HG03460 (cell line): ENCODE measurements around the gene AP2A1.
"Not testable (repeated sequence)": the region's sequence is repeated elsewhere in the genome, so short reads cannot be mapped to it uniquely, and the experiment has no call there.

Experiments
- ATAC-seq: cut with Tn5 transposase; IDR thresholded peaks from one replicate; pipeline ENCODE4 v1.9.1; 2021; ENCODE audit not compliant: unreplicated experiment

Gene AP2A1

DNA sequence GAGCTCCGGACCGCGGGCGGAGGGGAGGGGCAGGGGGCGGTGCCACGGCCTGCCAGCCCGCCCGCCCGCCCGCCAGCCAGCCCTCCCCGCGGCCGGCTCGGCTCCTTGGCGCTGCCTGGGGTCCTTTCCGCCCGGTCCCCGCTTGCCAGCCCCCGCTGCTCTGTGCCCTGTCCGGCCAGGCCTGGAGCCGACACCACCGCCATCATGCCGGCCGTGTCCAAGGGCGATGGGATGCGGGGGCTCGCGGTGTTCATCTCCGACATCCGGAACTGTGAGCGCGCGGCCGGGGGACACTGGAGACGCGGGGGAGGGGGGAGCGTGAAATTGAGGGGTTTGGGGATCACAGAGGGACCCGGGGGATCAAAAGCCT, at the start of gene AP2A1:
Gene AP2A1 (plus strand): TSS at position 72 of the 370 bp plus-strand sequence. CDS start 133 bp downstream, at position 205.
- peak; percentile 12 for ATAC-seq

DNA sequence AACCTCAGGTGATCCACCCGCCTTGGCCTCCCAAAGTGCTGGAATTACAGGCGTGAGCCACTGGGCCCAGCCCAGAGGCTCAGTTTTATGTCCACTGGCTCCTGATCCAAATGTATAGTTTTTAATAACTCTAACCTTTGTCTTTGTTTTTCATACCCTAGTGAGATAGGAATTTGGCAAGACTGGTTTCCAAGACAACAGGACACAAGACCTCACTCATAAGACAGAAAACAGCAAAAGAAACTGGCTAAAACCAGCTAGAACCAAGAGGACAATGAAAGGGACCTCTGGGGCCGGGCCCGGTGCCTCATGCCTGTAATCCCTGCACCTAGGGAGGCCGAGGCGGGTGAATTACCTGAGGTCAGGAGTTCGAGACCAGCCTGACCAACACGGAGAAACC, 48.3 kb upstream of the AP2A1 start:
- no peak for ATAC-seq

DNA sequence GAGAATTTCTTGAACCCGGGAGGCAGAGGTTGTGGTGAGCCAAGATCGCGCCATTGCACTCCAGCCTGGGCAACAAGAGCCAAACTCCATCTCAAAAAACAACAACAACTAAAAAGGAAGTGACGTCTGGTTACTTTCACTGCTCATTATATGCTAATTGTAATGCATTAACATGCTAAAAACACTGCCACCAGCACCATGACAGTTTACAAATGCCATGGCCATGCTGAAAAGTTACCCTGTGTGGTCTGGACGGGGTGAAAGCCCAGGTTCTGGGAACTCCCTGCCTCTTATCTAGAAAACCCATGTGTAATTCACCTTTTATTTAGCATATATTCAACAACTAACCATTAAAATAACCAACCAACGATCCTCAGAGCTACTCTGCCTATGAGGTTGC, 47.8 kb upstream of the AP2A1 start:
- no peak for ATAC-seq

DNA sequence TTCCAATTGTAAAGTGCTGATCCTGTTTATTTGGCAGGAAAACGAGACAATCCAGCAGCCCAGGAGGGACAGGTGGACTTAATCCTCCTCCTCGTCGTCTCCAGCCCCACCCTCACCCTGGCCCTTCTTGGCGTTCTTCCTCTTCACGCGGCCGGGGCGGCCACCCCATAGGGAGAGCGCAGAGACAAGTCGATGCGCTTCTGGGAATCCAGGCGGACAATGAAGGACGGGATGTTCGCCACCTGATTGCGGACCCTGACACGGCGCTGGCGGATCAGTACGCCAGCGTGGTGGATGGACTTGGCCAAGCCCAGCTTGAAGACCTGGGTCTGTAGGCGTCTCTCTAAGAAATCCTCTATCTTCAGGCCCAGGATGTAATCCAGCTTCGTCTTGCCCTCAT, 47.4 kb upstream of the AP2A1 start:
- ATAC-seq = not testable (repeated sequence)

DNA sequence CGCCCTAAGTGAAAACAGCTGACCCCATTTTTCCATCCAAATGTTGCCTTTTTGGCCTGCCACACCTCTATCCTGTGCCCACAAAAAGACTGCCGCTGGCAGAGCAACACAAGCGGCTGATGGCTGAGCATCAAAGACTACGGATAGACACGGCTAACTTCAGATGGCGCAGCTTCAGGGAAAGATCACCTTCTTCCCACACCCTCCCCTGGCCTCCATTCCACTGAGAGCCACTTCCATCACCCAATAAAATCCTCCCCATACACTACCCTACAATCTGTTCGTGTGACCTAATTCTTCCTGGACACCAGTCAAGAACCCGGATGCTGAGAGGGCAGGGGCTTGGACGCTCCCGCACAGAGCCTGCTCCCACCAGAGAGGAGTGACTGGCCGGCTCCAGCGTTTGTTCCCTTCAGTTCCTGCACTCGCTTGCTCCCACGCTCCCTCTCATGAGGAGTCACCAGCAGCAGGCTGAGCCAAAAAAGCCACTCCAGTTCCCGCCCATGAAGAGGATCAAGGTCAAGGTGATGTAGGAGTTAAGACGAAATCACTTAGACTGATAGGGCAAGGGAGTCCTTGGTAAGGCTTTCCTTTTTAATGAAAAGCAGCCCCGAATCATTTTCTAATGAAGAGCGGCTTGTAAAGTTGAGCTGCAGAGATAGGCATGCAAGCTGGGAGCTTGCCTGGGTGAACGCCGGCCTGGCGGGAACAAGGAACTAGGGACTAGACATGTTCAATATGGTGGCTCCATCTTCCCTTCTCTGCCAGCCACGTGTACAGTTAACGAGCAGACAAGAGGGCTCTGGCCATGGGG, 39.4 kb upstream of the AP2A1 start:
- no peak for ATAC-seq

DNA sequence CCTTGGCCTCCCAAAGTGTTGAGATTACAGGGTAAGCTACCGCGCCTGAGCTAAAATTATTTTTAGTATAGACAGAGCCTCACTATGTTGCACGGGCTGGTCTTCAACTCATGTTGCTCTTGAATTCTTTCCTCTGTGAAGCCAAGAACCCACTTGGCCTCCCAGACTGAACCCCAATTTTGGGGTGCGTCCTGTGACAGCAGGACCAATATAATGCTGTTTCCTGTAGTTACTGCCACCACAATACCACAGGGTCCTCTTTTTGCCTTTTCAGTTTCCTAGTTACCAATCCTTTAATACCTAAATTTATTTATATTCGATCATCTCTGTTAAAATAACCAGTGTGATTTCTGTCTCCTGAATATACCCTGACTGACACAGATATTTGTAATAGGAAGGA, 36.6 kb upstream of the AP2A1 start:
- no peak for ATAC-seq

DNA sequence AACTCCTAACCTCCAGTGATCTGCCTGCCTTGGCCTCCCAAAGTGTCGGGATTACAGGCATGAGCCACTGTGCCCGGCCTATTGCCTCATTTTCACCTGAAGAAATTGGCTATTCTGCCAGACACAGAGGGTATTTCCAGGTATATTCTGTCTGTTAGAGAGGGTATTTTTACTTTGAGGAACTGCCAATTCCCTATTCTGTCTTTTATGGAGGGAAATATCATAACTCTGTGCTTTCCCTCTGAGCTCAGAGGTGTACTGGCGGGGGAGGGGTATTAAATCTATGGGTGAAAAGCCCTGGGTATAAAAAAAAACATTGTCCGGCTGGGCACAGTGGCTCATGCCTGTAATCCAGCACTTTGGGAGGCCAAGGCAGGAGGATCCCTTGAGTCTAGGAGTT, 28.5 kb upstream of the AP2A1 start:
- ATAC-seq = no peak

DNA sequence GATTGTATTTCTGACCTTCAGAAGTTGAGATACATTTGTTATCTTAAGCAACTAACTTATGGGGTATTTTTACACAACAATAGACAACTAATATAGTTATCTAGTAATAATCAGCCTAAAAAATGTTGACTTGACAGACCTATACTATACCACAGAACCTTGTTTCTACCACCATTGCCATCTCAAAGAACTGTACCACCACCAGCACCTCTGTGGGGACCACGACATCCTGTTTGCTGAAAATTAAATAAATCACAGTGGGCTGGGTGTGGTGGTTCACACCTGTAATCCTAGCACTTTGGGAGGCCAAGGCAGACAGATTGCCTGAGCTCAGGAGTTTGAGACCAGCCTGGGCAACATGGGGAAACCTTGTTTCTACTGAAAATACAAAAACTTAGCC, 27.7 kb upstream of the AP2A1 start:
- ATAC-seq = no peak

DNA sequence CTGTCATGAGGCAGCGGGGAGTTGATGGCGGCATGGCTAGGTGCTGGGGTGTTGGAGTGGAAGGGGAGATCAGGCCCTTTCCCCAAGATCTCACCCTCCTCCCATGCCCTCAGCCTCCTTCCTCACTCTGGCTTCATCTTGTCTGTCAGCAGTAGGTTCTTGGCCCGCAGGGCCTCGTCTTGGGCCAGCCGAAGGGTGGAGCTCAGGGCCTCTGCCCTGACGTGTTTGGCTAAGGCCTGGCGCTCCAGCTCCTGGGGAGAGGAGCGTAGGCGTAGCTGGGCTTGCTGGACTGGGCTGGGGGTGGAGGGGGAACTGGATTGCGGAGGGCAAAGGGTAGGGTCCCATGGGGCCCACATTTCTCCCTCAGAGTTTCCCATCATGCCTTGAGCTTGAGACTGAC, 26.9 kb upstream of the AP2A1 start:
- ATAC-seq = no peak

DNA sequence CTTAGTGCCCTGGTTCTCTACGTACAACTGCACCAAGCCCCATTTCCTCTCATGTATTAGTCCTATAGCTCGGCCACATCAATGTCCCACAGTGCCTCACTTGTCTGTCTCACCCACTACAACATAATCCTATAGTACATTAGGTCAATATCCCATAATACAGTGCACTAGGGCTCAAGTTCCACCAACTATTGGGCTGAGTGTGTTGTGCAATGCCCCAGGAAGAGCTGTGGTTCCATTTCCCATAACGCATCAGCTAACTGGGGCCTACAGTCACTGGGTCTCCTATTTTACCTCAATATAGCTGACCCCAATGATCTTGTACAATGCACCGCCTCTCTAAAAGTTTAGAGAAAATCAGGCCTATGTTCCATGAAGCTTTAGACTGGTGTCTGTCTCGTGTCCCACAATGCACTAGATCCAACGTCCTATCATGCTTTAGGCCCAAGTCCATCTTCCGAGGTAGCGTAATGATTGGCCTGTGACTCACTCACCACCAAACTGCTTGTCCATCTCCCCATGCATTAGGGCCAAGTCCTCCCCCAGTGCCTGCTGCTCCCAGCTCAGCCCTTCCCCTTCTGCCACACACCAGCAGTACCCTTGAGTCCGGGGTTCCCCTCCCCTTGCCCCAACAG, 25.5 kb upstream of the AP2A1 start:
- ATAC-seq = no peak

DNA sequence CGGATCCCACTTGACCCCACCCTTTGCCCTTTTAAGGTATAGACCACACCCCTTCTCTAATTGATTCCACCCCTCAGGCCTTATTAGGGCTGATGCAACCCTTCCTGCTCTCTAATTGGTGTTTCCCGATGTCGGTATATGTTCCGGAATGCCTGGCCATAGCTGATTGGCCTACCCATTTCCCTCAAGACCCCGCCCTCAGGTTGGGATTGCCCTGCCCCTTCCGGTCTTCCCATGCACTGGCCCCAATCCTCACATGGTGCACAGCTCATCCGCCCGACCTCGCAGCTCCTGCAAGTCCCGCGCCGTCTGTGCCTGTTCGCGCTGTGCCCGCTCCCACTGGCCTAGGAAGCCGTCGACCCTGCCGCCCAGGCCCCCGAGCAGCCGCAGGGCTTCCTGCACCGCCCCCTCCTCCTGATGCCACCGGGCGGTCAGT, 21.8 kb upstream of the AP2A1 start:
- no peak for ATAC-seq

DNA sequence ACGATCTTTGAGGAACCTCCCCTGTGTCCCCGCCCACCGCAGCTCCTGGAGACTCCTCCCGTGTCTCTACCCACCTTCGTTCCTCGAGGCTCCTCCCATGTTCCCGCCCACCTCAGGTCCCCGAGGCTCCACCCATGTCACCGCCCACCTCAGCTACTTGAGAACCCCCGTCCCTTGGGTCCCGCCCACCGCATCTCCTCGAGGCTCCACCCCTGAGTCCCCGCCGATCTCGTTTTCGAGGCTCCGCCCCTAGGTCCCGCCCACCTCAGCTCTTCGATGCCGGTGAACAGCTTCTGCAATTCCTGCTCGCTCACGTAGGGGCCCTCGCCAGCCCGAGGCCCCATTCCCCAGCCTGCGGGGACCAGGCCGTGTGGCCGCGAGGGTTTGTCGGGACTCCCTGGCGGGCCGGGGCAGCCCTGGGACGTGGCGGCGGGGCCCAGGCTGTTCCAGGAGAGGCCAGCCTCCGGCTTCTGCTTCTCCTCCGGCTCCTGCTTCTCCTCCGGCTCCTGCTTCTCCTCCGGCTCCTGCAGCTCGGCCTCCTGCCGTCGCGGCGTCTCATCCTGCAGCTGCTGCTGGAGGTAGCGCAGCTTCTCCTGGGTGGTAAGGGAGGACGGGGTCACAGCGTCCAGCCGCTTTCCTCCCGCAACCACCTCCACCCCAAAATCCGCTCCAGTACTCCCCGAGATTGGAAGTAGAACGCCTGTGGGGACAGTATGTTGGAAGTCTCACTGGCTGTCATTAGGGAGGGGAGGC, 20.4 kb upstream of the AP2A1 start:
- ATAC-seq = no peak

DNA sequence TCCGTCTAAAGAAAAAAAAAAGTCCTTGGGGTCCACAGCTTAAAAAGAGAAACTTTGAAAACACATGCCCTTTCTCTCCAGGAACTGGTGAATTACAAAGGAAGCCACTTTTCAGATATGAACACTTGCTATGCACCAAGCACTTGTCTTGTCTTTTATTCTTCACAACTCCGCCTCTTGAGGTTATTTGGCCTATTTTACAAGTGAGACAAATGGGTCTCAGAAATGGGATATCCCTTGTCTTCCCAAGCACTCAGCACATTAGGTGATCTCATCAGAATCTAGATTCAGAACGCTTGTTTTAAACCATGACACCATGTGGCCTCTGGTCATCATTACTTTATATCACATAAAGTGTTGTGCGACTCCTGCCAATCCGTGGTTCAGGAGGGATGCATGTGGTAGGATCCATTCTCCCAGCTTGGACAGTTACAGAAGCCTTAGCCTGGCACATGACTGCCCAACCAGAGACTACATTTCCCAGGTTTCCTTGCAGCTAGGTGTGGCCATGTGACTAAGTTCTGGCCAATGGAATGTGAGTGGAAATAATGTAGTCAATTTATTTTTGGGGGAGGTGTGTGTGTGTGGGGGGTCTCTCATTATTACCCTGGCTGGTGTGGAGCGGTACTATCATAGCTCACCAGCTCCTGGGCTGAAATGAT, 17.6 kb upstream of the AP2A1 start:
- ATAC-seq = no peak

DNA sequence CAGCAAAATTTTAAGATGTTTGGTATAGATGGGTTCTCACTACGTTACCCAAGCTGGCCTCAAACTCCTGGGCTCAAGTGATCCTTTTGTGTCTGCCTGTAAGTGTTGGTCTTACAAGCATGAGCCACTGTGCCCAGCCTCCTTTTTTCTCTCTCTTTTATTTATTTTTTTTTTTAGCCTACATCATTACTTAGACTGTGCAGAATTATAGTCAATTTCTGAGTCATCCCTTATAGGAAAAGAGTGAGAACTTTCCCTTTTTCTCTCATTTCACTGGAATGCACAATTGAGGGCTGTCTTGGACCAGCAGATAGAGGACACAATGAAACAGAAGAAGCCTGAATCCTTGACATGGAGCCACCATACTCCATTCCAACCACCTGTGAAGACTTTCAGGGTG, 17.0 kb upstream of the AP2A1 start:
- no peak for ATAC-seq

DNA sequence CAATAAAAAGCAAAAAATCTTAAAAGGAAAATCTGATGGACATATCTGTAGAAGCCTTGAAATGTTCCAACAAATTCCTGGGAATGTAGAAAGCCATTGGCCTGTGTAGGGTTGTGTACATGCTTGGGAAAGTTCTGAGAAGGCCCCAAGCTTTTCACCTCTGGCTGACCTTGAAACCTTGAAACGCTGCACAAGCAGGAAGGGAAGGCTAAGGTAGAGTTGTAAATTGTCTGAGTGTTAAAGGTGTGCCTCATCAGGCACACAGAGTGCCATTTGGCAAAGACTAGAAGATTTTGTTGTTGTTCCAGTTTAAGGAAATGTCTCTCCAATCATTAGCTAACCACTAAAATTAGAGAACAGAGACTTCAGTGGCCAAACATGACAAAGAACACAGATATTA, 14.1 kb upstream of the AP2A1 start:
- ATAC-seq = no peak

DNA sequence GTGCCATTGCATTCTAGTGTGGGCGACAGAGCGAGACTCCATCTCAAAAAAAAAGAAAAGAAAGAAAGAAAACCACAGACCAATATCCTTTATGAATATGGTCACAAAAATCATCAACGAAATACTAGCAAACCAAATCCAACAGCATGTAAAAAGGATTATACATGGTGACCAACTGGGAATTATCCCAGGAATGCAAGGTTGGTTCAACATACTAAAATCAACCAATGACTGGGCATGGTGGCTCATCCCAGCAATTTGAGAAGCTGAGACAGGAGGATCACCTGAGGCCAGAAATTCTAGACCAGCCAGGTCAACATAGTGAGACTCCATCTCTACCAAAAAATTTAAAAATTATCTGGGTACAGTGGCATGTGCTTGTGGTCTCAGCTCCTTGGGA, 10.8 kb upstream of the AP2A1 start:
- no peak for ATAC-seq

DNA sequence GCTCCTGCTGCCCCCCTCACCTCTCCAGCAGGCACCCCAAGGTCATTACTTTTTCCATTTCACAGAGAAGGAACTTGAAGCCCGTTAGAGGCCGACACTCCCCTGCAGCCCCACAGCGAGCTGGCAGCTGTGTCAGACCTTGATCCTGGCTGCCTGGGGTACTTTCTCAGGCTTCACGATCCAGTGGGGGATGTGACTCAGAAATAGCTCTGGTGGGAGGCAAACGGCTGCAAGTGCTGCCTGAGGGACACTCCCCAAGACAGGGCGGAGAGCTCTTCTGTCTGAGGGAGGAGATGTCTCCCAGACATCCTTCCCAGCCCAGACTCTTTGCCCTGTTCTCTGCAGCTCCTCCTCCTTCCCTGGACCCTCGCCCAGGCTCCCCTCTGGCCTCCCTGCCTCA, 8.5 kb upstream of the AP2A1 start:
- ATAC-seq = no peak

DNA sequence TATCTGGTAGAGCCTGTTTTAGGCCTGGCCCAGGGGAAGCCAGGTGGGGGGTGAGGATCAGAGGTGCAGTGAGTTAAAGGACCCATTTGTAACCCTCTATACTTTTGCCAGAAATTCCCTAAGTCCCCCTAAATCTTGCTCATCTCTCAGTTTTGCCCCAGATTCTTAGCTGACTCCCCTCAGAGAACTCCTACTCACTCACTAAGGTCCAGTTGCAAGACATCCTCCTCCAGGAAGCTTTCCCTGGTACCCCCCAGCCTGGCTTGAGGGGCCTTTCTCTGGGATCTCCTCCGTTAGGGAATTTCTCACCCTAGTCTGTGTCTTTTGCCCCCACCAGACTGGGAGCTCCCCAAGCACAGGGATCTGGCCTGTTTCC, 5.6 kb upstream of the AP2A1 start:
- ATAC-seq = no peak

DNA sequence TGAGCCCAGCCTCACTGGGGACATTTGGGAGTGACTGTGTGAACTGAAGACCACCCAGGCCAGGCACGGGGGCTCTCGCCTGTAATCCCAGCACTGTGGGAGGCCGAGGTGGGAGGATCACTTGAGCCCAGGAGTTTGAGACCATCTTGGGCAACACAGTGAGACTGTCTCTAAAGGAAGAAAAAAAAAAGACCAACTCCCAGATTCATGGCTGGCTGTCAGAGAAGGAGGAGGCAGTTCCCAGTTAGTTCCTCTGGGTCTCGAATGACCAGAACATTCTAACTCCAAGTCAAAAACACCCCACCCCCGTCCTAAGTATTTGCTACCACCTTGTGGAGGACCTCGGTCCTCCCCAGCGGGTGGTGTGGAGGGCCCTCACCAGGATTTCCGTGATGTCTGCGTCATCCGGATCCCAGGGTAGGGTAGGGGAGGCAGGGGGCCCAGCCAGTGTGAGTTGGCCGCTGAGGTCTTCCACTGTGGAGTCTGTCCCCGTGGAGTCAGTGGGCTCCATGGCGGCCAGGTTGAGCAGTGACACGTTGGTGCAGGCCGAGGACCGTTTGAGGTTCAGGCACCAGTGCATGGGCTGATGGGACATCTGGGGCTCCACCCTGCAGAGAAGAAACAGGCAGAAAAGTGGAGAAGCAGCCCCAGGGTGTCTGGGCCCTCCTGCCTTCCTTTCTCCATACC, 5.0 kb upstream of the AP2A1 start:
- no peak for ATAC-seq

DNA sequence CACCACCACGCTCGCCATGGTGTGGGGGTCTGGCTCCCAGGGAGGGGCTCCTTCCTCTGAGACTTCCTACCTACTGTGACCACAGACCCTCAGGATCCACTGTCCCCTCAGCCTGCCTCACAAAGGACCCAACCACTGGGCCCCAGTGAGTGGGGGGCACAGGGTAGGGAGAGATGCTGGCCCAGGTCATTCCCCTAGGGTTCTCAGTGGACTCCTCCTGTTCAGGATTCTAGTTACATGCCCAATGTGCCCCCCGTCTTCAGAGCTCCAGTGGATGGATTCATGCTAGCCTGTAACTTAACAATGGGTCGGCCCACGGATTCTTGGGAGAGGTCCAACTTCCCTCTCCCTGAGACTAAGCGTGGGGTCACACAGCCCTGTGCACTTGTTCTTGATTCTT, 3.6 kb upstream of the AP2A1 start, which contains the start of gene TSKS:
Gene TSKS (minus strand): TSS at position 77 of the 400 bp plus-strand sequence. CDS start 59 bp downstream, at position 18.
- no peak for ATAC-seq

DNA sequence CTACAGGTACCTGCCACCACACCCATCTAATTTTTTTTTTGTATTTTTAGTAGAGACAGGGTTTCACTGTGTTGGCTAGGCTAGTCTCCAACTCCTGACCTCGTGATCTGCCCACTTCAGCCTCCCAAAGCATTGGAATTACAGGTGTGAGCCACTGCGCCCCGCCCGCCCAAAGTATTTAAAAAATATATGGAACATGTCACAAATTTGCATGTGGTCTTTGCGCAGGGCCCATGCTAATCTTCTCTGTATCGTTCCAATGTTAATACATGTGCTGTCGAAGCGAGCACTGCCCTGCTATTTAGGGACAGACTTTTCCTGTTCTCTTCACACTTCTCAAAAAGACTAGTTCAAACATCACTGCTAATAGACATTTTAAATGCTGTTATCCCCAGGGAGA, 2.5 kb upstream of the AP2A1 start:
- ATAC-seq = no peak
